BE2C (cell line): ENCODE measurements around the gene TP53AIP1.

ENCODE experiments used
- DNase-seq: peaks from one replicate; pipeline ENCODE4 v3.0.0-alpha.2; 2020
- H3K27me3 ChIP-seq: fragments of 250-450 bp; sonication (Bioruptor Pico); 2 replicates; pipeline ENCODE4 v1.5.1; 2020; ENCODE audit warnings: mild to moderate bottlenecking
- H3K36me3 ChIP-seq: fragments of 250-450 bp; sonication (Bioruptor Pico); 2 replicates; pipeline ENCODE4 v1.5.1; 2020; ENCODE audit warnings: mild to moderate bottlenecking
- H3K4me1 ChIP-seq: fragments of 250-450 bp; sonication (Bioruptor Pico); 2 replicates; pipeline ENCODE4 v1.5.1; 2020
- H3K4me3 ChIP-seq: 2 replicates; pipeline ENCODE4 v1.5.1; 2011; ENCODE audit warnings: low read depth, low read length
- H3K9me3 ChIP-seq: fragments of 250-450 bp; sonication (Bioruptor Pico); 2 replicates; pipeline ENCODE4 v1.5.1; 2020
- TF ChIP-seq, protein P1 (sequence below): IDR thresholded peaks from 2 replicates; pipeline ENCODE4 v1.5.1; 2012; ENCODE audit warnings: mild to moderate bottlenecking, low read depth, low read length

Gene TP53AIP1

DNA sequence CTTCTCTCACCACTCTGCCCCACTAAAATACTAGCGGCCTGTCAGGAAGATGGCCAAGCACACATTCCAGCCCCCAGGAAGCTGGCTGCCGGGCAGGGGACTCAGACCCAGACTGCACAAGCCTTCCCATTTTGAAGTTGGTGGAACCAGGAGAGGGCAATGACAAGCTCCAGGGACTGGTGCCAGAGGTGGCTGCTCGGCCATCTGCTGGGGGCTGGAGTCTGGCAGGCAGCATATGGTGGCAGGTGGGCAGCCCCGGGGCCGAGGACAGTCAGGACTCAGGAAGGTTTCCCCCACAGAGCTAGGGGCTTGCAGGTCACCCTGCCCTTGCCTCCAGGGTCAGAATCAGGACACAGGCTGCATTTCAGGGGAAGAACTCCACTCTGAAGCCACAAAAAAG lies 28.9 kb downstream of the TP53AIP1 start:
- Histone ChIP-seq H3K27me3 (no peaks in the 10 kb centered on the region), H3K4me3 (no peak overlapping the region), H3K36me3 (no peaks in the 10 kb centered on the region), H3K9me3 (no peaks in the 10 kb centered on the region), H3K4me1 (no peaks in the 10 kb centered on the region; the same call in 1 of the 2 replicates)
- TF ChIP-seq, protein P1, sequence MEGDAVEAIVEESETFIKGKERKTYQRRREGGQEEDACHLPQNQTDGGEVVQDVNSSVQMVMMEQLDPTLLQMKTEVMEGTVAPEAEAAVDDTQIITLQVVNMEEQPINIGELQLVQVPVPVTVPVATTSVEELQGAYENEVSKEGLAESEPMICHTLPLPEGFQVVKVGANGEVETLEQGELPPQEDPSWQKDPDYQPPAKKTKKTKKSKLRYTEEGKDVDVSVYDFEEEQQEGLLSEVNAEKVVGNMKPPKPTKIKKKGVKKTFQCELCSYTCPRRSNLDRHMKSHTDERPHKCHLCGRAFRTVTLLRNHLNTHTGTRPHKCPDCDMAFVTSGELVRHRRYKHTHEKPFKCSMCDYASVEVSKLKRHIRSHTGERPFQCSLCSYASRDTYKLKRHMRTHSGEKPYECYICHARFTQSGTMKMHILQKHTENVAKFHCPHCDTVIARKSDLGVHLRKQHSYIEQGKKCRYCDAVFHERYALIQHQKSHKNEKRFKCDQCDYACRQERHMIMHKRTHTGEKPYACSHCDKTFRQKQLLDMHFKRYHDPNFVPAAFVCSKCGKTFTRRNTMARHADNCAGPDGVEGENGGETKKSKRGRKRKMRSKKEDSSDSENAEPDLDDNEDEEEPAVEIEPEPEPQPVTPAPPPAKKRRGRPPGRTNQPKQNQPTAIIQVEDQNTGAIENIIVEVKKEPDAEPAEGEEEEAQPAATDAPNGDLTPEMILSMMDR = no peak
- DNase-seq = no peak

GRCh38 chr11:128911701-128912100 lies 31.0 kb downstream of the TP53AIP1 start:
- Histone ChIP-seq H3K9me3 (no peaks in the 10 kb centered on the region), H3K27me3 (no peaks in the 10 kb centered on the region; the same call in 1 of the 2 replicates), H3K4me3 (no peak overlapping the region), H3K36me3 (no peaks in the 10 kb centered on the region), H3K4me1 (peaks cover 4% of the 10 kb centered on the region; the same call in 1 of the 2 replicates)
- no peak for DNase-seq
- TF ChIP-seq, protein P1 = no peak

GRCh38 chr11:128911239-128911638 lies 31.4 kb downstream of the TP53AIP1 start:
- TF ChIP-seq, protein P1 = no peak
- no peak overlapping the region for H3K4me3 ChIP-seq

GRCh38 chr11:128910576-128910975 lies 32.1 kb downstream of the TP53AIP1 start:
- DNase-seq = no peak
- H3K27me3 ChIP-seq = no peaks in the 10 kb centered on the region; the same call in none of the 2 replicates
- no peaks in the 10 kb centered on the region for H3K36me3 ChIP-seq
- no peaks in the 10 kb centered on the region for H3K9me3 ChIP-seq
- no peak overlapping the region for H3K4me3 ChIP-seq
- H3K4me1 ChIP-seq = peaks cover 4% of the 10 kb centered on the region; the same call in 1 of the 2 replicates
- TF ChIP-seq, protein P1 = no peak

More at GRCh38 chr11:128911239-128911638, 31.4 kb downstream of the TP53AIP1 start:
- Histone ChIP-seq H3K9me3 (no peaks in the 10 kb centered on the region), H3K27me3 (no peaks in the 10 kb centered on the region; the same call in 1 of the 2 replicates), H3K4me1 (peaks cover 4% of the 10 kb centered on the region; the same call in 1 of the 2 replicates), H3K36me3 (no peaks in the 10 kb centered on the region)
- DNase-seq = no peak

DNA sequence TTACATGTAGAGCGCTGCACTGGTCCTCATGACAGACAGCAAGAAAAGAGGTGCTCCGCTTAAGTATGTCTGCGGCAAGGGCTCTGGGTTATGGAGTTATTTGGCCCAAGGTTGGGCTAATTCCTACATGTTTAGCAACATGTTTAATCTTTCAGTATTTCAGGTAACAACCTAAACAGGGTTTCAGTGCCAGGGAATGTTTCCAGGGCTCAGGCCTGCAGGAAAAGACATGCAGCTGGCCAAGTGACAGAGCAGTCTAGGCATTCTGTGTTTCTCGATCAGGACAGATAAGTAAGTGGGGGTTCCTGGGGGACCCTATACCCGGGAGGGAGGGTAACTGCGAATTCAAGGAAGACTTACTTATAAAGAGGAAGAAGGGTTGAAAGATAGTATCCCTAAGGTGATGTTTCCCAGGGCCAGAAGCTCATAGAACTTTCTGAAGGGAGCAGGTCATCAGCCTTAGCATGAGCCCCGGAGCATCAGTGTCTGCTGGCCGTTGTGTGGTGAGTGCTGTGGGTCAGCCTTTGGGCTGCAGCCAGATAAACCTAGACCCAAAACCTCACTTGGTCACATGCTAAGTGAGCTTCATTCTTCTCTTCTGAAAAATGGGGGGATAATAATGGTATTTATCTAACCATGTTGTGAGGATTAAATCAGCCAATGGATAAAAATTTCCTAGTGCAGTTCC lies 33.1 kb downstream of the TP53AIP1 start:
- DNase-seq = no peak
- TF ChIP-seq, protein P1 = no peak
- no peaks in the 10 kb centered on the region for H3K36me3 ChIP-seq
- peaks cover 4% of the 10 kb centered on the region; the same call in 1 of the 2 replicates for H3K4me1 ChIP-seq
- H3K4me3 ChIP-seq = no peak overlapping the region
- H3K27me3 ChIP-seq = peaks cover 4% of the 10 kb centered on the region
- no peaks in the 10 kb centered on the region for H3K9me3 ChIP-seq
